NCI-H2107 treated with DMSO at 0.1 percent for 48 hours (cell line): Measurements from ENCODE around the gene ESM1.

ENCODE experiments used
- DNase-seq: peaks from one replicate; lab custom pipeline; 2025; ENCODE audit not compliant: unreplicated experiment; lab: John Stamatoyannopoulos, UW

ESM1 gene

GRCh38 chr5:54986269-54986654, 869 bp upstream of the ESM1 start:
- DNase-seq, result no peak

- DNase-seq, result no peak
Observed at GRCh38 chr5:54981928-54982327, 3.5 kb downstream of the ESM1 start.

GRCh38 chr5:54975701-54976100, 9.7 kb downstream of the ESM1 start:
- no peak for DNase-seq

- DNase-seq, result no peak
Observed at GRCh38 chr5:54969856-54970828, 15.3 kb downstream of the ESM1 start.

GRCh38 chr5:54969242-54969641, 16.2 kb downstream of the ESM1 start:
- no peak for DNase-seq

- no peak for DNase-seq
Observed at GRCh38 chr5:54965806-54966205, 19.6 kb downstream of the ESM1 start.

GRCh38 chr5:54964405-54964804, 21.0 kb downstream of the ESM1 start:
- DNase-seq, result peak; percentile 55

GRCh38 chr5:54959673-54960418, 25.5 kb downstream of the ESM1 start:
- DNase-seq, result no peak

GRCh38 chr5:54956922-54957321, 28.5 kb downstream of the ESM1 start:
- DNase-seq, result no peak

- no peak for DNase-seq
Observed at GRCh38 chr5:54947187-54947586, 38.2 kb downstream of the ESM1 start.

- no peak for DNase-seq
Observed at GRCh38 chr5:54946306-54946819, 39.0 kb downstream of the ESM1 start.

GRCh38 chr5:54944364-54944763, 41.0 kb downstream of the ESM1 start:
- DNase-seq, result no peak

- DNase-seq, result no peak
Observed at GRCh38 chr5:54942064-54942778, 43.2 kb downstream of the ESM1 start.

GRCh38 chr5:54936201-54936600, 49.2 kb downstream of the ESM1 start:
- no peak for DNase-seq

- DNase-seq, result no peak
Observed at GRCh38 chr5:54932789-54933188, 52.6 kb downstream of the ESM1 start.

GRCh38 chr5:54930736-54931135, 54.7 kb downstream of the ESM1 start:
- DNase-seq, result no peak
